NCI-H446 treated with DMSO at 0.1 percent for 48 hours (cell line): ENCODE measurements around the gene TAOK1.

ENCODE experiments used
- DNase-seq: peaks from one replicate; lab custom pipeline; 2025; lab: John Stamatoyannopoulos, UW

TAOK1 gene

GRCh38 chr17:29595943-29596774 is 206.0 kb downstream of the TAOK1 start:
- no peak for DNase-seq

GRCh38 chr17:29596811-29597210 is 206.6 kb downstream of the TAOK1 start:
- no peak for DNase-seq

GRCh38 chr17:29597361-29598172 is 207.4 kb downstream of the TAOK1 start:
- DNase-seq = no peak
